Mesendoderm (in vitro differentiated cells): ENCODE data around the gene MEA1.

Experiments
- DNase-seq: peaks from one replicate; pipeline ENCODE4 v3.0.0; 2013
- H2AK5ac ChIP-seq: 2 replicates; pipeline ENCODE4 v1.6.1; 2013; ENCODE audit warnings: low read length, inconsistent platforms
- H2BK120ac ChIP-seq: 2 replicates; pipeline ENCODE4 v1.6.1; 2013; ENCODE audit warnings: low read depth, mild to moderate bottlenecking, low read length, moderate library complexity, mixed read lengths
- H2BK15ac ChIP-seq: replicated peaks from 2 replicates; pipeline ENCODE4 v1.6.1; 2013; ENCODE audit warnings: low read depth, mild to moderate bottlenecking, moderate library complexity
- H2BK5ac ChIP-seq: 2 replicates; pipeline ENCODE4 v1.6.1; 2013; ENCODE audit warnings: low read length, inconsistent platforms
- H3K18ac ChIP-seq: 2 replicates; pipeline ENCODE4 v1.6.1; 2013; ENCODE audit warnings: mild to moderate bottlenecking, low read length, mixed read lengths
- H3K23ac ChIP-seq: one replicate; pipeline ENCODE4 v1.6.1; 2013; ENCODE audit warnings: low read length
- H3K27ac ChIP-seq: 2 replicates; pipeline ENCODE4 v1.5.1; 2013; ENCODE audit warnings: low read depth, mild to moderate bottlenecking, inconsistent platforms, low read length, moderate library complexity
- H3K27me3 ChIP-seq: 2 replicates; pipeline ENCODE4 v1.6.1; 2013; ENCODE audit warnings: low read length, control low read depth, mild to moderate bottlenecking, inconsistent platforms; ENCODE audit not compliant: insufficient read depth, poor library complexity
- H3K36me3 ChIP-seq: 2 replicates; pipeline ENCODE4 v1.6.1; 2013; ENCODE audit warnings: low read length, inconsistent platforms; ENCODE audit not compliant: control insufficient read depth, insufficient read depth
- H3K4ac ChIP-seq: one replicate; pipeline ENCODE4 v1.6.1; 2013; ENCODE audit warnings: low read depth, mild to moderate bottlenecking, low read length, moderate library complexity
- H3K4me1 ChIP-seq: 2 replicates; pipeline ENCODE4 v1.6.1; 2013; ENCODE audit warnings: low read depth, low read length, inconsistent platforms; ENCODE audit not compliant: control insufficient read depth
- H3K4me2 ChIP-seq: 2 replicates; pipeline ENCODE4 v1.6.1; 2013; ENCODE audit warnings: low read length
- H3K4me3 ChIP-seq: 2 replicates; pipeline ENCODE4 v1.5.1; 2013; ENCODE audit warnings: mild to moderate bottlenecking, low read length
- H3K56ac ChIP-seq: one replicate; pipeline ENCODE4 v1.6.1; 2013; ENCODE audit warnings: low read length
- H3K79me1 ChIP-seq: 2 replicates; pipeline ENCODE4 v1.6.1; 2013; ENCODE audit warnings: low read length, inconsistent platforms
- H3K79me2 ChIP-seq: 2 replicates; pipeline ENCODE4 v1.6.1; 2013; ENCODE audit warnings: mild to moderate bottlenecking, low read length; ENCODE audit not compliant: control insufficient read depth, insufficient read depth
- H3K9ac ChIP-seq: 2 replicates; pipeline ENCODE4 v1.6.1; 2013; ENCODE audit warnings: low read length, inconsistent platforms
- H4K5ac ChIP-seq: one replicate; pipeline ENCODE4 v1.6.1; 2013; ENCODE audit warnings: low read length
- H4K8ac ChIP-seq: one replicate; pipeline ENCODE4 v1.6.1; 2013; ENCODE audit warnings: low read depth, mild to moderate bottlenecking, control low read depth, low read length, moderate library complexity
- WGBS: extraction: QIAGEN DNeasy Blood & Tissue Kit; methylation state at CpG from one replicate; pipeline ENCODE4 v1.1.7; 2013; ENCODE audit warnings: low lambda C conversion rate, missing lambda C conversion rate; ENCODE audit not compliant: insufficient coverage; ENCODE audit errors: extremely low coverage; 5-methylcytosine and 5-hydroxymethylcytosine counted together

The MEA1 gene

DNA sequence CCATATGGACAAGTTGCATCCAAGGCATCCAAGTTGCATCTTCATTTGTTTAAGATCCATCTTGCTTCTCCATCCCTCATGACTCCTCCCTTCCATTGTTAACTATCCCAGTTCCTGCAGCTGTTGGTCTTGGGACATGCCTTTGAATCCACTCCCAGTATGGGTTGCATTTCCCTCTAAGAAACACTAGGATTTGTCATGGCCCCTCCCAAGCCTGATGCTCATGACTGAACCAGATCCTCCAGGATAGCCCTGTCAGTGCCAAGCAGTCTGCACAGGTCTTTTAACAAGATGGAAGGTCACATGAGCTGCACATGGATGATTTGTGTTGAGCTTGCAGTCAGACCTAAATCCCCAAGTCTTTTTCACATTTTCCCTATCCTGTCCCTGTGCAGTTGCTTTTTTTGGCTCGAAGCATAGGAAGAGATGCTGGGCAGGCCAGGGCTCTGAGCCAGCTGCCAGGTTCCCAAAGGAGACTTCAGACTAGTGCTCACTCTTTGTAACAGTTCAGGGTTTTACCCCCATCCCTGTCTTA is 25.2 kb downstream of the MEA1 start:
- no peak overlapping the region for H3K4me2 ChIP-seq
- no peaks in the 10 kb centered on the region for H3K27me3 ChIP-seq
- no CpG with 5 or more reads among the region's 1 CpG for WGBS
- H3K79me2 ChIP-seq = peaks cover 5% of the 10 kb centered on the region
- H3K27ac ChIP-seq = no peak overlapping the region
- H3K9ac ChIP-seq = no peak overlapping the region
- H3K56ac ChIP-seq = no peak overlapping the region
- peaks cover 2% of the 10 kb centered on the region for H3K4me1 ChIP-seq
- no peak overlapping the region for H3K4ac ChIP-seq
- H4K5ac ChIP-seq = no peak overlapping the region
- DNase-seq = peak; percentile 31
- no peak overlapping the region for H2BK120ac ChIP-seq
- H3K36me3 ChIP-seq = peaks cover 2% of the 10 kb centered on the region
- H3K4me3 ChIP-seq = no peak overlapping the region
- H2BK5ac ChIP-seq = no peak overlapping the region
- no peak overlapping the region for H2AK5ac ChIP-seq
- peaks cover 11% of the 10 kb centered on the region for H3K79me1 ChIP-seq
- no peak overlapping the region for H4K8ac ChIP-seq
- H2BK15ac ChIP-seq = no peak overlapping the region
- H3K23ac ChIP-seq = no peak overlapping the region
- H3K18ac ChIP-seq = no peak overlapping the region

DNA sequence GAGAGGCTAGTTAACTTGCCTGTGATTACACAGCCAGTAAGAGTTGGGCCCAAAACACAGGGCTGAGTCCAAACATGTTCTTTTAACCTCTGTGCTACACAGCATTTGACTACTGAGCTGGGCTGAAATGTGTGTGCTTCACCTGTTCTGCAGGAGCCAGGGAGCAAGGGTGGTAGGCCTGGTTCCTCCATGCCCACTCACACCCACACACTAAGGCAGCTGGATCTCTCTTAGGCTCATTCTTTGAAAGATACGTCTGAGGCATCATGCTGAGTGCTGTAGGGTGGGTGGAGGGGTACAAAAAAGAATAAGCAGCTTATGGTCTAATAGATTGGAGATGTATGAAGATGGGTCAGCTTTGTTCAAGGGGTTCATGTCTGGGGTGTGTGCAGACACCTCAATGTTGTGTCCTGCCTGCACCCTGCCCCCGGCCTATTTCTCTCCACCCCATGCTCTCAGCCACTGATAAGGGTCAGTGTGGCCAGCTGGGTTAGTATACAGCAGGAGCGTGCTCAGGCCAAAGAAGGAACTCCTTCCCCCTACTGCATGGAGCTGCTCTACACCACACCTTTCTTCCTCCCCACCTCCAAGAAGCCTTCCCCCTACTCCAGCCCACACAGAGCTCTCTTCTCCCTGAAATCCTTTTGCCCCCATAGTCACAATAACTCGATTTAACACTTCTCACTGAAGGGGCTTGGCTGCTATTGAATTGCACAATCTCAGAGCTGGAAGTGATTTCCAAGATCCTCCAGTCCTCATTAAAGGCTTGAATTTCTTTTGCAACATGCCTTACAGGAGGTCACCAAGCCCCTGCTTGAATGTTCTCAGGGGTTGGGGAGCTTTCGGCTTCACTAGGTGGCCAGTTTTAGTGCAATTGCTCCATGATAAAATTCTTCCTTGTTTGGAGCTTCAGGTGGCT is 26.0 kb downstream of the MEA1 start:
- Histone ChIP-seq H3K27ac (no peak overlapping the region), H3K4me1 (peaks cover 2% of the 10 kb centered on the region), H3K4me2 (no peak overlapping the region), H3K56ac (no peak overlapping the region), H2BK5ac (no peak overlapping the region), H3K36me3 (peaks cover 2% of the 10 kb centered on the region), H4K8ac (no peak overlapping the region), H3K79me2 (peaks cover 5% of the 10 kb centered on the region), H3K79me1 (peaks cover 11% of the 10 kb centered on the region), H3K4me3 (no peak overlapping the region), H3K18ac (no peak overlapping the region), H2AK5ac (no peak overlapping the region), H3K4ac (no peak overlapping the region), H3K9ac (no peak overlapping the region), H2BK15ac (no peak overlapping the region), H4K5ac (no peak overlapping the region), H2BK120ac (no peak overlapping the region), H3K27me3 (no peaks in the 10 kb centered on the region), H3K23ac (no peak overlapping the region)
- no peak for DNase-seq
- no CpG with 5 or more reads among the region's 5 CpGs for WGBS

DNA sequence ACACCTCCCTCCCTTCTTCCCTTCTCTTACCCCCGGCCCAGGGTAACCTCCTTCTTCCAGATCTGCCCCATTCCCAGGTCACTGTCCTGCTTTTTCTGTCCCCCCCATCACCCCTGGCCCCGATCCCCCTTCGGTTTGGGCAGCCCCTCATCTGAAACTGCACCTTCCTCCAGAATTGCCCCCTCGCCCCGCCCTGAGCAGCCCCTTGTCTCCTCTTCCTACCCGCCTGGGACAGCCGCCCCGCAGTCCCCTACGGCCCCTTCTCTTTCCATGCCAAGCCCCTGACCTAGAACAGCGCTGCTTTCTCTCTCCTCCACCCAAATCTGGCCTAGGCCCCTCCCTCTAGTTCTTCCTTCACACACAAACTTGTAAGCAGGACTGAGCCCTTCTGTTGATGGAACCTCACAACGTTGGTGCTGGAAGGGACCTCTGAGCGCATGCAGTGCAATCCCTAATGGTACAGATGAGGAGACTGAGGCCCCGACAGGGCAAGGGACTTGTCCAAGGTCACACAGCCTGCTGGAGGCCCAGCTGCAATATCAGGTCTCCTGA is 28.7 kb downstream of the MEA1 start:
- Histone ChIP-seq H2BK5ac (no peak overlapping the region), H2BK120ac (no peak overlapping the region), H3K18ac (peak overlapping the region; percentile 62), H2AK5ac (peak overlapping the region; percentile 69), H3K4ac (no peak overlapping the region), H3K27ac (peak overlapping the region; percentile 56), H3K79me2 (peaks cover 5% of the 10 kb centered on the region), H3K4me2 (peak overlapping the region; percentile 67), H3K79me1 (peaks cover 11% of the 10 kb centered on the region), H3K56ac (peak overlapping the region; percentile 92), H3K23ac (no peak overlapping the region), H3K9ac (peak overlapping the region; percentile 89), H4K8ac (no peak overlapping the region), H3K4me3 (peak overlapping the region; percentile 79), H4K5ac (no peak overlapping the region), H3K4me1 (peaks cover 2% of the 10 kb centered on the region), H2BK15ac (no peak overlapping the region), H3K36me3 (no peaks in the 10 kb centered on the region), H3K27me3 (no peaks in the 10 kb centered on the region)
- no CpG with 5 or more reads among the region's 13 CpGs for WGBS
- peak; percentile 51 for DNase-seq

DNA sequence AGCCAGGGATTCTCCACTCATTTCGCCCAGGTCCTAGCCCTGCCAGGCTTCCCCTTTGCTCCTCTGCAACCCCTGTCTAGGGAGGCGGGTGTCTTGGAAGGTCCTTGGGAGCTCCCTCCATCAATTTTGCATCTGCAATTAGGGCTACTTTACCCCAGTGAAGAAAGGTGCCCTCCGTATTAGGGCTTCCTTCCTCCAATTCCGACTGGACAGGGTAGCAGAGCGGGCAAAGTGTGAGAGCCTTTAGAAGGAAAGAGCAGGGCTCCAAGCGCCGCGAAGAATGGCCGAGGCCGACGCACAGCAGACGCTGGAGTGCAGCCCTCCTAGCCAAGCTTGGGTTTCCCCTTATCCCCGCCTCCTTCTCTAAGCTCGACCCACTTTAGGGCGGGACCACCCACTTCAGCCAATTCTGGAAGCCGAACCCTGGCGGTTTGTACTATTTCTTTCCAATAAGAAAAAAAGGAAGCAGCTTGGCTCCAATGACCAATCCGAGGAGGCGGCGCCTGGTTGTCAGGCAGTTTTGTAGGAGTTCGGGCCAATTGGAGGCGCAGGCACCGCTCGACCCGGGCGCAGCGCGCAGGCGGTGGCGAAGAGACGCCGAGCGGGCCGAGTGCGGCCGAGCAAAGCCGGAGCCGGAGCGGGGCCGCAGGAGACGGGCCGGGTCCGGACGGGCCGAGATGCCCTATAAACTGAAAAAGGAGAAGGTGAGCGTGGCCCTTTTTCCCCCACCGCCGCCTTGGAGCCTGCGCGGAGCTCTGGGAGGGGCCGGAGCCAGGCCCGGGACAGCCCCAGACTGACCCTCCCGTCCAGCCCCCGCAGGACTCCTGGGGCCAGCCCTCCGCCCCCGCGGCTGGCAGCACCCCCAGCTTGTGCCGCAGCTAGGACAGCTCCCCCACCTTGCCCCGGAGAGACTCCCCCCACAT is 29.5 kb downstream of the MEA1 start, which contains the start of gene PPP2R5D:
Gene PPP2R5D, plus strand, starts transcription at position 570 of the 923 bp plus-strand sequence. Its CDS starts 108 bp downstream, at position 678.
- peaks cover 2% of the 10 kb centered on the region for H3K4me1 ChIP-seq
- H4K5ac ChIP-seq = peak within 1 kb of the TSS; percentile 9
- no peak within 1 kb of the TSS for H2BK15ac ChIP-seq
- peak within 1 kb of the TSS; percentile 62 for H3K18ac ChIP-seq
- peak within 1 kb of the TSS; percentile 79 for H3K4me3 ChIP-seq
- peak within 1 kb of the TSS; percentile 71 for H2BK5ac ChIP-seq
- peak within 1 kb of the TSS; percentile 96 for H3K4me2 ChIP-seq
- H2BK120ac ChIP-seq = no peak within 1 kb of the TSS
- H3K9ac ChIP-seq = peak within 1 kb of the TSS; percentile 90
- no peaks in the 10 kb centered on the region for H3K36me3 ChIP-seq
- peak within 1 kb of the TSS; percentile 56 for H3K27ac ChIP-seq
- no peak within 1 kb of the TSS for H4K8ac ChIP-seq
- peak within 1 kb of the TSS; percentile 71 for H2AK5ac ChIP-seq
- peaks cover 5% of the 10 kb centered on the region for H3K79me2 ChIP-seq
- peaks cover 11% of the 10 kb centered on the region for H3K79me1 ChIP-seq
- peak; percentile 100 for DNase-seq
- H3K23ac ChIP-seq = no peak within 1 kb of the TSS
- WGBS = no CpG with 5 or more reads among the region's 59 CpGs
- peak within 1 kb of the TSS; percentile 94 for H3K56ac ChIP-seq
- no peaks in the 10 kb centered on the region for H3K27me3 ChIP-seq
- no peak within 1 kb of the TSS for H3K4ac ChIP-seq

DNA sequence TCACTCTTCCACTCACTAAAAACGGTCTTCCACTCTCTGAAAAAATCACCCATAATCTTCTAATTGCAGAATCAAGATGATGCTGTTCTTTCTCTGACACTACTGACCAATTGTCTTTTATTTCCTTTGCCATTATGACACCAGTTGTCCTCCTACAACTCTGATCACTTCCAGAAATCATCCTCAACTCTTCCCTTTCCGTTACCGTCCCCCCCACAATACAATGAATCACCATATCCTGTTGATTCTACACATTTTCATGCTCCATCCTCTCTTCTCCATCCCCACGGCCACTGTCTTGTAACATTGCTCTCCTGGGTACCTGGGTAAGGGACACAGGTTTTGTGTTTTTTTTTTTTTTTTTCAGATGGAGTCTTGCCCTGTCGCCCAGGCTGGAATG is 31.9 kb downstream of the MEA1 start:
- Histone ChIP-seq H3K36me3 (no peaks in the 10 kb centered on the region), H2BK120ac (no peak overlapping the region), H3K4me1 (peaks cover 2% of the 10 kb centered on the region), H3K56ac (no peak overlapping the region), H3K23ac (no peak overlapping the region), H4K8ac (no peak overlapping the region), H4K5ac (no peak overlapping the region), H3K27ac (no peak overlapping the region), H2BK15ac (no peak overlapping the region), H3K4me3 (no peak overlapping the region), H3K9ac (no peak overlapping the region), H3K79me1 (peaks cover 10% of the 10 kb centered on the region), H3K18ac (no peak overlapping the region), H3K4ac (no peak overlapping the region), H3K4me2 (no peak overlapping the region), H3K27me3 (no peaks in the 10 kb centered on the region), H2BK5ac (no peak overlapping the region), H2AK5ac (no peak overlapping the region), H3K79me2 (peaks cover 5% of the 10 kb centered on the region)
- DNase-seq = no peak
- 100% methylated on average over 2 of the region's 5 CpGs for WGBS
